Gastrocnemius medialis (tissue), 4 donors: ENCODE data around the gene TPSB2. TPM values are rescaled to one million over a fixed set of nuclear protein-coding genes. Genes with fewer than 3 reads are reported as not detected.

Experiments
- ATAC-seq, 2 donors: fragments of 150-250 bp; one replicate each; pipeline ENCODE4 v1.9.1; 2016
- DNase-seq, 2 donors: peaks; one replicate each; pipeline ENCODE4 v3.0.0-alpha.2; 2019
- H3K27ac ChIP-seq, 4 donors: fragments of 200-600 bp; sonication (generic); 1 replicate in 1 of 4; 2 replicates in 3 of 4; pipeline ENCODE4 v1.5.1; 2016 to 2018; ENCODE audit warnings: mild to moderate bottlenecking in 2 of 4, moderate library complexity in 1 of 4
- H3K27me3 ChIP-seq, 3 donors: fragments of 200-600 bp; sonication (generic) in 2 of 3; 1 replicate in 1 of 3; 2 replicates in 2 of 3; pipeline versions ENCODE4 v1.5.1 to v1.6.0; 2016 to 2019; ENCODE audit warnings: mild to moderate bottlenecking in 1 of 3, moderate library complexity in 1 of 3
- H3K36me3 ChIP-seq, 2 donors: fragments of 200-600 bp; sonication (generic) in 1 of 2; one replicate each; pipeline ENCODE4 v1.5.1; 2017 to 2018
- H3K4me1 ChIP-seq, 2 donors: fragments of 200-600 bp; sonication (generic) in 1 of 2; one replicate each; pipeline ENCODE4 v1.5.1; 2016 to 2017; ENCODE audit warnings: mild to moderate bottlenecking in 2 of 2
- H3K4me3 ChIP-seq, 4 donors: fragments of 200-600 bp; sonication (generic) in 3 of 4; 1 replicate in 1 of 4; 2 replicates in 3 of 4; pipeline ENCODE4 v1.5.1; 2016 to 2019; ENCODE audit warnings: mild to moderate bottlenecking in 2 of 4
- H3K9me3 ChIP-seq, 3 donors: fragments of 200-600 bp; sonication (generic) in 2 of 3; 1 replicate in 1 of 3; 2 replicates in 2 of 3; pipeline ENCODE4 v1.5.1; 2016 to 2019
- CTCF ChIP-seq, 5 experiments: fragments of 450-650 bp in 3 of 5; fragments of 200-600 bp in 2 of 5; sonication (generic) in 2 of 5; IDR thresholded peaks in 4 of 5; conservative IDR thresholded peaks in 1 of 5; 1 replicate in 4 of 5; 2 replicates in 1 of 5; pipeline ENCODE4 v1.5.1; 2016 to 2019; ENCODE audit warnings: antibody characterized with exemption in 5 of 5, mild to moderate bottlenecking in 3 of 5, moderate library complexity in 3 of 5
- POLR2A ChIP-seq, 2 donors: fragments of 450-650 bp; IDR thresholded peaks; one replicate each; pipeline ENCODE4 v1.6.1; 2017; ENCODE audit warnings: antibody characterized with exemption in 2 of 2, mild to moderate bottlenecking in 2 of 2, moderate library complexity in 2 of 2
- in situ Hi-C, 4 donors: fragments of 200-750 bp; cut with MboI; loops; one replicate each; pipeline versions ENCODE4 v1.15.0 to v1.8.0; 2017; ENCODE audit warnings: low sequenced_read_pairs in 4 of 4
- intact Hi-C: fragments of 100-400 bp; cut with DNase I; formaldehyde crosslinking; loops from one replicate; pipeline ENCODE4 v1.15.1; 2023; ENCODE audit warnings: low total_unique reads
- total RNA-seq, 4 donors: library from RNA; depleted of rRNA; stranded (reverse); fragments of >200 nt; gene quantifications; one replicate each; pipeline versions ENCODE4 v1.1.0 to v1.2.3, GENCODE V29; 2016

TPSB2 gene
- total RNA-seq, 4 donors from 2014 or later: 3.7 to 14.3 (median 9.5) TPM

- Histone ChIP-seq H3K9me3 (no peaks in the 10 kb centered on the region), H3K36me3 (no peaks in the 10 kb centered on the region), H3K27ac (no peak overlapping the region), H3K27me3 (peaks cover 0 to 5% (median 0%) of the 10 kb centered on the region in 3 donors), H3K4me3 (no peak overlapping the region), H3K4me1 (no peaks in the 10 kb centered on the region)
- intact Hi-C loops (no loop called here), in situ Hi-C loops (no loop called here)
- DNase-seq: no peak
- no peak for TF ChIP-seq CTCF (IDR thresholded peaks at IDR 0.05 in 4 of 5, conservative IDR thresholded peaks at IDR 0.05 in 1 of 5)
- no peak for TF ChIP-seq POLR2A (IDR thresholded peaks at IDR 0.05)
- no peak for ATAC-seq
These were observed 13.7 kb downstream of the TPSB2 start for GRCh38 chr16:1216296-1216619.

GRCh38 chr16:1215574-1216295, 14.2 kb downstream of the TPSB2 start:
- Histone ChIP-seq H3K27ac (no peak overlapping the region), H3K4me3 (no peak overlapping the region), H3K9me3 (no peaks in the 10 kb centered on the region), H3K4me1 (no peaks in the 10 kb centered on the region), H3K36me3 (no peaks in the 10 kb centered on the region), H3K27me3 (peaks cover 0 to 2% (median 0%) of the 10 kb centered on the region in 3 donors)
- intact Hi-C loops: no loop called here
- ATAC-seq (no peak), DNase-seq (no peak)
- TF ChIP-seq POLR2A (IDR thresholded peaks at IDR 0.05) (no peak), CTCF (IDR thresholded peaks at IDR 0.05 in 4 of 5, conservative IDR thresholded peaks at IDR 0.05 in 1 of 5) (no peak)
- in situ Hi-C loops: no loop called here

GRCh38 chr16:1214719-1215118, 15.3 kb downstream of the TPSB2 start:
- H3K4me3 ChIP-seq: no peak overlapping the region
- no peak for DNase-seq
- ATAC-seq: no peak
- no peaks in the 10 kb centered on the region for H3K9me3 ChIP-seq
- no peak overlapping the region for H3K27ac ChIP-seq
- in situ Hi-C loops (no loop called here), intact Hi-C loops (no loop called here)
- H3K27me3 ChIP-seq: no peaks in the 10 kb centered on the region
- no peaks in the 10 kb centered on the region for H3K36me3 ChIP-seq
- TF ChIP-seq CTCF (IDR thresholded peaks at IDR 0.05 in 4 of 5, conservative IDR thresholded peaks at IDR 0.05 in 1 of 5) (no peak), POLR2A (IDR thresholded peaks at IDR 0.05) (no peak)
- no peaks in the 10 kb centered on the region for H3K4me1 ChIP-seq

- no peak overlapping the region for H3K4me3 ChIP-seq
- no peak overlapping the region for H3K27ac ChIP-seq
- no peaks in the 10 kb centered on the region for H3K4me1 ChIP-seq
- intact Hi-C loops (no loop called here), in situ Hi-C loops (no loop called here)
- no peaks in the 10 kb centered on the region for H3K27me3 ChIP-seq
- DNase-seq (no peak), ATAC-seq (no peak)
- no peaks in the 10 kb centered on the region for H3K9me3 ChIP-seq
- H3K36me3 ChIP-seq: no peaks in the 10 kb centered on the region
- TF ChIP-seq POLR2A (IDR thresholded peaks at IDR 0.05) (no peak), CTCF (IDR thresholded peaks at IDR 0.05 in 4 of 5, conservative IDR thresholded peaks at IDR 0.05 in 1 of 5) (no peak)
These were observed 16.1 kb downstream of the TPSB2 start for GRCh38 chr16:1213796-1214372.
